ENCODE results near the gene SGSH. TPM values are rescaled to one million over a fixed set of nuclear protein-coding genes. Genes with fewer than 3 reads are reported as not detected.

SGSH gene
- total and polyA plus RNA-seq, 7 donors, result 3.6 to 37.0 (median 12.1) TPM

DNA sequence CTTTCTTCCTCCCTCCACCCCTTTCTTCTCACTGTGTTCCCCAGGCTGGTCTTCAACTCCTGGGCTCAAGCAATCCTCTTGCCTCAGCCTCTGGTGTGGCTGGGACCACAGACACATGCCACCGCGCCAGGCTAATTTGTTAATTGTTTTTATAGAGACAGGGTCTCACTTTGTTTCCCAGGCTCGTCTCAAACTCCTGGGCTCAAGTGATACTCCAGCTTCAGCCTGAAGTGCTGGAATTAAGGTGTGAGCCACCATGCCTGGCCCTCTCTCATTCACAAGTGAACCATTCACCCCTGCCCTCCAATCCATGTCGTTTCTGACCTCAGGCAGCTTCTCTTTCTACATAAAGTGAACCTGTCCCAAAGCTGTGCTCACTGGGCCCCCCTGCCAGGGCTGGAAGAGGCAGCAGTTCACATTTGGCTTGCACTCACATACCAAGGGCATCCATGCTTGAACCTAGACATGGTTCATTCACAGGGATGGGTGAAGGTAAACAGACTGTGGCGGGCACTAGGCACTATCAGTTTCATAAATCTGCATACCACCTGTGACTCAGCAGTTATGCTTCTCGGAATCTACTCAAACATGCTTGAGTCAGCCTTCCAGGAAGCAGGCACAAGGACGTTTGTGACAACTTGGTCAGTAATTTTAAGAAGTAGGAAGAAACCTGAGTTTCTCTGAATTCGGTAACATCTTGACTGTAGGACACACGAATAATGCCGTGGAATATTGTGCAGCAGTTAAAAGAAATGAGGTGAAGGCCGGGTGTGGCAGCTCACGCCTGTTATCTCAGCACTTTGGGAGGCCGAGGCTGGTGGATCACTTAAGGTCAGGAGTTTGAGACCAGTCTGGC, 34.5 kb upstream of the SGSH start:
- Histone ChIP-seq H3K27ac (peak overlapping the region; percentile 48 to 77 (median 62)), H3K9me3 (no peaks in the 10 kb centered on the region), H3K27me3 (no peaks in the 10 kb centered on the region), H3K4me1 (peaks cover 0 to 20% (median 14%) of the 10 kb centered on the region in 4 donors), H3K4me3 (no peak overlapping the region), H3K36me3 (peaks cover 0 to 24% (median 2%) of the 10 kb centered on the region in 4 donors)
- TF ChIP-seq POLR2A (IDR thresholded peaks at IDR 0.05) (no peak), POLR2AphosphoS5 (IDR thresholded peaks at IDR 0.05) (peak in 3 of 4 donors; percentile 36 to 77 (median 62)), EP300 (IDR thresholded peaks at IDR 0.05) (peak in 2 of 4 donors; percentile 53 to 81)
- TF ChIP-seq, protein P1, sequence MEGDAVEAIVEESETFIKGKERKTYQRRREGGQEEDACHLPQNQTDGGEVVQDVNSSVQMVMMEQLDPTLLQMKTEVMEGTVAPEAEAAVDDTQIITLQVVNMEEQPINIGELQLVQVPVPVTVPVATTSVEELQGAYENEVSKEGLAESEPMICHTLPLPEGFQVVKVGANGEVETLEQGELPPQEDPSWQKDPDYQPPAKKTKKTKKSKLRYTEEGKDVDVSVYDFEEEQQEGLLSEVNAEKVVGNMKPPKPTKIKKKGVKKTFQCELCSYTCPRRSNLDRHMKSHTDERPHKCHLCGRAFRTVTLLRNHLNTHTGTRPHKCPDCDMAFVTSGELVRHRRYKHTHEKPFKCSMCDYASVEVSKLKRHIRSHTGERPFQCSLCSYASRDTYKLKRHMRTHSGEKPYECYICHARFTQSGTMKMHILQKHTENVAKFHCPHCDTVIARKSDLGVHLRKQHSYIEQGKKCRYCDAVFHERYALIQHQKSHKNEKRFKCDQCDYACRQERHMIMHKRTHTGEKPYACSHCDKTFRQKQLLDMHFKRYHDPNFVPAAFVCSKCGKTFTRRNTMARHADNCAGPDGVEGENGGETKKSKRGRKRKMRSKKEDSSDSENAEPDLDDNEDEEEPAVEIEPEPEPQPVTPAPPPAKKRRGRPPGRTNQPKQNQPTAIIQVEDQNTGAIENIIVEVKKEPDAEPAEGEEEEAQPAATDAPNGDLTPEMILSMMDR (IDR thresholded peaks at IDR 0.05), result no peak
- intact Hi-C loops (cut with DNase I), result no loop called here
- WGBS, 2 donors, result 28 to 43% methylated on average over 13 of the region's 13 CpGs
- no peak for DNase-seq

DNA sequence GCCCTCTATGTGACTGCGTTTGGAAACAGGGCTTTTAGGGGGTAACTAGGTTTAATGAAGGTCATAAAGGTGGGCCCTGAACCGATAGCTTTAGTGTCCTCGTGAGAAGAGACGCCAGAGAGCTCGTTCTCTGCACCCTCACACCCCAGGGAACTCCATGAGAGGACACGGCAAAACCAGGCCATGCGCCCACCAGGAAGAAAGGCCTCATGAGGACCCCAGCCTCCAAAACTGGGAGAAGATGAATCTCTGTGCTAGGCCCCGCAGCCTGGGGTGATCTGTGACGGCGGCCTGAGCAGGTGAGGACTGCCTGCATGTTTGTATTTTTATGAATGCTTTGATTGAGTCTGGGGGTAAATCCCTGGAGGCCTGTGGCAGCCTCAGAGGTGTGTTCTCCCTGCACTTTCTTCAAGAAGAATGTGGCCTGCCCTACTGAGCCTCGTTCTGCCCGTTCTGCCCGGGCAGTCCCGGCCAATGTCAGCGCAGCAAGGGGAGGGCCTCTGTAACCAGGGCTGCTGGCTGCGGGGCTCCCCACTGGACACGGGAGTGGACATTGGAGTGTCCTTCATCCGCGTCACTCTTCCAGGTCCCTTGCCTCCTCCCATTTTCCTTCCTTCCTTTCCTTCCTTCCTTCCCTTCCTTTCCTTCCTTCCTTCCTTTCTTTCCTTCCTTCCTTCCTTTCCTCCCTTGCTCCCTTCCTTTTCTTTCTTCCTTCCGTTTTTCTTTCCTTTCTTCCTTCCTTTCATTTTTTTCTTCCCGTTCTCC, 33.7 kb upstream of the SGSH start:
- H3K9me3 ChIP-seq, result no peaks in the 10 kb centered on the region
- WGBS, 2 donors, result 88 to 90% methylated on average over 21 of the region's 21 CpGs
- no peaks in the 10 kb centered on the region for H3K27me3 ChIP-seq
- DNase-seq, result no peak
- TF ChIP-seq, protein P1 (IDR thresholded peaks at IDR 0.05), result no peak
- TF ChIP-seq POLR2AphosphoS5 (IDR thresholded peaks at IDR 0.05) (no peak), POLR2A (IDR thresholded peaks at IDR 0.05) (no peak), EP300 (IDR thresholded peaks at IDR 0.05) (no peak)
- H3K36me3 ChIP-seq, result peaks cover 0 to 32% (median 2%) of the 10 kb centered on the region in 4 donors
- peaks cover 0 to 16% (median 11%) of the 10 kb centered on the region in 4 donors for H3K4me1 ChIP-seq
- intact Hi-C loops (cut with DNase I), result no loop called here
- peak overlapping the region; percentile 48 to 77 (median 62) for H3K27ac ChIP-seq
- H3K4me3 ChIP-seq, result no peak overlapping the region

DNA sequence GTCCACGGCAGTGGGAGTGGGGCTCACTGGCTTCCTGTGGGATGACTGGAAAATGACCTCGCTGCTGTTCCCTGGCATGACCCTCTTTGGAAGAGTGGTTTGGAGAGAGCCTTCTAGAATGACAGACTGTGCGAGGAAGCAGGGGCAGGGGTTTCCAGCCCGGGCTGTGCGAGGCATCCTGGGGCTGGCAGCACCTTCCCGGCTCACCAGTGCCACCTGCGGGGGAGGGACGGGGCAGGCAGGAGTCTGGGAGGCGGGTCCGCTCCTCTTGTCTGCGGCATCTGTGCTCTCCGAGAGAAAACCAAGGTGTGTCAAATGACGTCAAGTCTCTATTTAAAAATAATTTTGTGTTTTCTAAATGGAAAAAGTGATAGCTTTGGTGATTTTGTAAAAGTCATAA, 32.7 kb upstream of the SGSH start:
- H3K9me3 ChIP-seq, result no peaks in the 10 kb centered on the region
- peaks cover 0 to 16% (median 11%) of the 10 kb centered on the region in 4 donors for H3K4me1 ChIP-seq
- 19 to 31% methylated on average over 13 of the region's 13 CpGs for WGBS, 2 donors
- no peaks in the 10 kb centered on the region for H3K27me3 ChIP-seq
- peaks cover 0 to 40% (median 2%) of the 10 kb centered on the region in 4 donors for H3K36me3 ChIP-seq
- intact Hi-C loops (cut with DNase I), result no loop called here
- TF ChIP-seq POLR2A (IDR thresholded peaks at IDR 0.05), result no peak
- TF ChIP-seq, protein P1 (IDR thresholded peaks at IDR 0.05), result peak in 1 of 4 experiments; percentile 15
- no peak for DNase-seq
- H3K27ac ChIP-seq, result no peak overlapping the region
- H3K4me3 ChIP-seq, result no peak overlapping the region

DNA sequence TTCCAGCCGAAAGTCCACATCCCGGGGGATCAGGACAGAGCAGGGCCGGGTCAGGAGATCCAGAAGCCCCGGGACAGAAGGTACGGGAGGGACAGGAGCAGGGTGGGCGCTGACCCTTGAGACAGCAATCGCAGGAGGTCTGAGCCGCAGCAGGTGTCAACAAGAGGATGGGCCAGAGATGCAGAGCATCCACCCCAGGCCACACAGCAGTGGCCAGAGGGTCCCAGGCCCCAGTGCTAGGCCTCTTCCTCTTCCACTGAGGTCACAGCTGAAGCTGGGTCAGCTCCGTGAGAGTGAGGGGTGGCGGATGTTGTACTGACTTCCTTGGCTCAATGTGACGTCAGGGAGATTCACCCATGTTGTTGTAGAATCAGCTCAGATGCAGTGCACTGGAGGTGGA, 31.8 kb upstream of the SGSH start:
- no peaks in the 10 kb centered on the region for H3K9me3 ChIP-seq
- peaks cover 0 to 16% (median 11%) of the 10 kb centered on the region in 4 donors for H3K4me1 ChIP-seq
- TF ChIP-seq POLR2A (IDR thresholded peaks at IDR 0.05) (no peak), POLR2AphosphoS5 (IDR thresholded peaks at IDR 0.05) (no peak), EP300 (IDR thresholded peaks at IDR 0.05) (no peak)
- TF ChIP-seq, protein P1 (IDR thresholded peaks at IDR 0.05), result no peak
- 94 to 96% methylated on average over 11 of the region's 11 CpGs for WGBS, 2 donors
- H3K4me3 ChIP-seq, result no peak overlapping the region
- no peak overlapping the region for H3K27ac ChIP-seq
- DNase-seq, result no peak
- H3K36me3 ChIP-seq, result peaks cover 0 to 46% (median 2%) of the 10 kb centered on the region in 4 donors
- H3K27me3 ChIP-seq, result no peaks in the 10 kb centered on the region
- intact Hi-C loops (cut with DNase I), result no loop called here

Measured in sigmoid colon (tissue), 7 donors.